Measurements from ENCODE around the gene TRAPPC1.

Gene TRAPPC1

DNA sequence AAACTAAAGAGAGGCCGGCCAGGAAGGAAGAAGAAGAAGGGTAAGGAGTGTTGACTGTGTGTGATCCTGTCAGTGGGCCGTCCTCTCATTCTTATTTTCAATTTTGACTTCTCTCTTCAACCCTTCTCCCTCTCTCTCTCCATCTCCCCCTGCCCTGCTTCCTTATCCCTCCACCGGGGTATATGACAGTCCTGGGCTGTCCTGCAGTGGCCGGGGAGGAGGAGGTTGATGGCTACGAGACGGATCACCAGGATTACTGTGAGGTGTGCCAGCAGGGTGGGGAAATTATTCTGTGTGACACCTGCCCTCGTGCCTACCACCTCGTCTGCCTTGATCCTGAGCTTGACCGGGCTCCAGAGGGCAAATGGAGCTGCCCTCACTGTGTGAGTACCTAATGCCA lies 37.5 kb downstream of the TRAPPC1 start:
- no peak for TF ChIP-seq CTCF (IDR thresholded peaks at IDR 0.05; ENCODE audit: low read depth, low read length)
- DNase-seq (ENCODE audit: low read depth, low spot score), result no peak
- in situ Hi-C loops (cut with HindIII; ENCODE audit: low sequenced_read_pairs), result no loop called here
- H3K4me3 ChIP-seq (ENCODE audit: low read depth, low read length), result no peak overlapping the region

DNA sequence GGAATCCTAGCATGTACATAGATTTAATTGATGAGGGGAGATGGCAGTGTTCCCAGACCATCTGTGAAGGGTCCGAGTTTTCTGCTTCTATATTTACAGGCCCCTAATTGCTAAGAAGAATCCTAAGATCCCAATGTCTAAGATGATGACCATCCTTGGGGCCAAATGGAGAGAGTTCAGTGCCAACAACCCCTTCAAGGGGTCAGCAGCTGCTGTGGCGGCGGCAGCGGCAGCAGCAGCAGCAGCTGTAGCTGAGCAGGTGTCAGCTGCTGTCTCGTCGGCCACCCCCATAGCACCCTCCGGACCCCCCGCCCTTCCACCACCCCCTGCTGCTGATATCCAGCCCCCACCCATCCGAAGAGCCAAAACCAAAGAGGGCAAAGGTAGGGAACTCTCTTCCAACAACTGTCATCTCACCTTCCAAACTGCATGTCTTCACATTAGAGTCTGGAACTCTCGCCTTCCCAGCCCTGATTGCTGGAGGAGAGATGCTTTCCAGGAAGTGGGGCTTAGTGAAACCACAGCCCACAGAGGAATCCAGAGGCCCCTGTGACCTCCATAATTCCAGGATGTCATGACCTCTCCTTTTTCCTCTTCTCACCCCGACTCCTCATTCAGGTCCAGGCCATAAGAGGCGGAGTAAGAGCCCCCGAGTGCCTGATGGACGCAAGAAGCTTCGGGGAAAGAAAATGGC lies 38.4 kb downstream of the TRAPPC1 start:
- no peak for TF ChIP-seq CTCF (IDR thresholded peaks at IDR 0.05; ENCODE audit: low read depth, low read length)
- DNase-seq (ENCODE audit: low read depth, low spot score), result no peak
- no peak overlapping the region for H3K4me3 ChIP-seq (ENCODE audit: low read depth, low read length)
- in situ Hi-C loops (cut with HindIII; ENCODE audit: low sequenced_read_pairs), result no loop called here

- peak; percentile 40 for TF ChIP-seq CTCF (IDR thresholded peaks at IDR 0.05; ENCODE audit: low read depth, low read length)
Observed at GRCh38 chr17:7889166-7889955, 42.4 kb downstream of the TRAPPC1 start.

GRCh38 chr17:7888184-7888920 lies 43.4 kb downstream of the TRAPPC1 start, which contains the start of gene CHD3:
Gene CHD3 (plus strand): TSS chr17:7888789. CDS start chr17:7889001, 212 bp downstream.
- in situ Hi-C loops (cut with HindIII; ENCODE audit: low sequenced_read_pairs), result no loop called here
- peak; percentile 24 for DNase-seq (ENCODE audit: low read depth, low spot score)
- no peak for TF ChIP-seq CTCF (IDR thresholded peaks at IDR 0.05; ENCODE audit: low read depth, low read length)
- H3K4me3 ChIP-seq (ENCODE audit: low read depth, low read length), result peak within 1 kb of the TSS; percentile 43

More at GRCh38 chr17:7889166-7889955, 42.4 kb downstream of the TRAPPC1 start:
- DNase-seq (ENCODE audit: low read depth, low spot score), result peak; percentile 85
- H3K4me3 ChIP-seq (ENCODE audit: low read depth, low read length), result no peak overlapping the region
- in situ Hi-C loops (cut with HindIII; ENCODE audit: low sequenced_read_pairs), result no loop called here

GRCh38 chr17:7887482-7888183 lies 44.1 kb downstream of the TRAPPC1 start:
- H3K4me3 ChIP-seq (ENCODE audit: low read depth, low read length), result peak overlapping the region; percentile 79
- in situ Hi-C loops (cut with HindIII; ENCODE audit: low sequenced_read_pairs), result no loop called here
- no peak for TF ChIP-seq CTCF (IDR thresholded peaks at IDR 0.05; ENCODE audit: low read depth, low read length)
- DNase-seq (ENCODE audit: low read depth, low spot score), result peak; percentile 99

DNA sequence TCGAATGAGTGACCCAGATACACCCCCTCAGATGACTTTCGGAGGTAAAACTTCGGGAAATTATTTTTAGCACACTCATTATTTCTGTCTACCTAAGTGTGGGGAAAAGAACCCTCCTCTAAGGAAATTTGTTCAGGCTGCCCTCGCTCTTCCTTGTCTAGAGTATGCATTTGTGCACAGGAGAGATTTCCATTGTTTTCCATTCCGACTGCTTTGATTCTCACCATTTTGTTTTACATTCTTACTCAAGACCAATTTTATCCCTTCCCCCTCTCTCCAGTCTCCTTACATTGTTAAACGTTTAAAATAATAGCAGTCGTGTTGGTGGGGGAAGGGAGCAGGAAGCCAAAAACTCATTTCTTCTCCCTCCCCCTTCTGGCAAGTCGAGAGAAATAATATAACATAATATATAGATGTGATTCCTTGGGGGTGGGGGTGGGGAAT lies 44.7 kb downstream of the TRAPPC1 start:
- peak overlapping the region; percentile 79 for H3K4me3 ChIP-seq (ENCODE audit: low read depth, low read length)
- TF ChIP-seq CTCF (IDR thresholded peaks at IDR 0.05; ENCODE audit: low read depth, low read length), result no peak
- in situ Hi-C loops (cut with HindIII; ENCODE audit: low sequenced_read_pairs), result no loop called here
- DNase-seq (ENCODE audit: low read depth, low spot score), result no peak

Measured in astrocyte of the spinal cord (primary cell).